Mucosa of rectum (tissue), 2 donors: ENCODE results near the gene ST3GAL3.
A peak's percentile ranks its signal among the peaks of the same experiment; 100 is the strongest.
"Not testable (repeated sequence)": the region's sequence is repeated elsewhere in the genome, so short reads cannot be mapped to it uniquely, and the experiment has no call there.

Experiments used
- H3K27ac ChIP-seq, 2 donors: one replicate each; pipeline ENCODE4 v1.7.0; 2013; ENCODE audit warnings: inconsistent platforms in 2 of 2, low read depth in 2 of 2, low read length in 2 of 2
- H3K27me3 ChIP-seq, 2 donors: one replicate each; pipeline ENCODE4 v1.7.0; 2013; ENCODE audit warnings: low read length in 2 of 2; ENCODE audit not compliant: control insufficient read depth in 2 of 2, insufficient read depth in 2 of 2
- H3K36me3 ChIP-seq, 2 donors: one replicate each; pipeline ENCODE4 v1.7.0; 2013; ENCODE audit warnings: low read length in 2 of 2; ENCODE audit not compliant: control insufficient read depth in 2 of 2, insufficient read depth in 2 of 2
- H3K4me1 ChIP-seq, 2 donors: one replicate each; pipeline ENCODE4 v1.7.0; 2013; ENCODE audit warnings: low read length in 2 of 2, mild to moderate bottlenecking in 1 of 2; ENCODE audit not compliant: control insufficient read depth in 2 of 2, insufficient read depth in 2 of 2
- H3K4me3 ChIP-seq, 2 donors: one replicate each; pipeline ENCODE4 v1.7.0; 2013; ENCODE audit warnings: low read length in 2 of 2
- H3K9ac ChIP-seq, 2 donors: one replicate each; pipeline ENCODE4 v1.7.0; 2013; ENCODE audit warnings: low read length in 2 of 2, low read depth in 1 of 2, mild to moderate bottlenecking in 1 of 2
- H3K9me3 ChIP-seq, 2 donors: one replicate each; pipeline ENCODE4 v1.7.0; 2013; ENCODE audit warnings: low read length in 2 of 2; ENCODE audit not compliant: control insufficient read depth in 2 of 2
- donor health status: healthy.
- donor health status: Normal muscosa, but diverticular disease.

ST3GAL3 gene

DNA sequence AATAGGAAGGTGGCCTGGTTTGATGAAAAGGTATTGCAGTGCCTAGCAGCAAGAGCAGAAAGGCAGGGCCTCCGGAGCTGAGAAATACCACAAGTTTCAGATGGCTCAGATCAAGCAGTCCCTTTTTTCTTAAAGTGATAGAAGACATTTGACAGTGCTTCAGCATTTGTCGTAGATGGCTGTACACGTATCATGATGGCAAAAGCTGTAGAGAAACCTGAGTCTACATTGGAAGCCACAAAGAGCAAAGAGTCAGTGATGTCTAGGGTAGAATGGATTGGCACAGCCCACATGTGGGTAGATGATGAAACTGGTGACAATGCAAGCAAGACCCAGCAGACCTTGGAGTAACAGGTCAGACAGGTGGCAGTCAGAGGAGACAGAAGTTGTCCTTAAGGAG lies 124.9 kb downstream of the ST3GAL3 start:
- no peak overlapping the region for H3K27ac ChIP-seq

DNA sequence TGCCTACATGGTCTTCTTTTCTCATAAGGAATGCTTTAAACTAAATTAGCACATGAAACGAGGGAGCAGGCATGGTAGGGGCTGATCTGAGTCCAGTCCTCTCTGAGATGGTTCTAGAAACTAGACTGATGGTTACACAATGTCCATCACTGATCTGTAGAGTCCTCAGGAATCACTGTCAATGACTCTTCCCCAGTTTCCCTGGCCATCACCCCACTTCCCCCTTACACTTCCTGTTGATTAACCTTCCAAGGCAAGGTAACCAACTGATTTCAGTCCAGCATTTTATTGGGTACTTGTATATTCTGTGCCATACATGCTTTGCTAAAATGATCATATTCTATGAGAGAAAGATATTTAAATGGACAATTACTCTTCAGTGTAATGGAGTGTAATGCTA lies 125.7 kb downstream of the ST3GAL3 start:
- Histone ChIP-seq H3K27me3 (no peaks in the 10 kb centered on the region), H3K9ac (no peak overlapping the region), H3K4me1 (peaks cover 15 to 20% of the 10 kb centered on the region in 2 donors), H3K4me3 (no peak overlapping the region), H3K9me3 (no peaks in the 10 kb centered on the region), H3K36me3 (no peaks in the 10 kb centered on the region), H3K27ac (no peak overlapping the region)

More for the DNA sequence above, 124.9 kb downstream of the ST3GAL3 start:
- Histone ChIP-seq H3K36me3 (no peaks in the 10 kb centered on the region), H3K27me3 (no peaks in the 10 kb centered on the region), H3K9ac (no peak overlapping the region), H3K9me3 (no peaks in the 10 kb centered on the region), H3K4me3 (no peak overlapping the region), H3K4me1 (peaks cover 15 to 20% of the 10 kb centered on the region in 2 donors)

GRCh38 chr1:43833902-43834279 lies 126.6 kb downstream of the ST3GAL3 start:
- not testable (repeated sequence) for H3K27me3 ChIP-seq, H3K4me3 ChIP-seq, H3K9me3 ChIP-seq, H3K36me3 ChIP-seq, H3K9ac ChIP-seq
- Histone ChIP-seq H3K27ac (peak overlapping the region in 1 of 2 donors; percentile 72), H3K4me1 (peaks cover 15 to 20% of the 10 kb centered on the region in 2 donors)

GRCh38 chr1:43834280-43835081 lies 127.1 kb downstream of the ST3GAL3 start:
- Histone ChIP-seq H3K27me3 (no peaks in the 10 kb centered on the region), H3K36me3 (no peaks in the 10 kb centered on the region), H3K27ac (peak overlapping the region; percentile 58 to 72), H3K4me3 (no peak overlapping the region), H3K9ac (no peak overlapping the region), H3K9me3 (no peaks in the 10 kb centered on the region), H3K4me1 (peaks cover 15 to 20% of the 10 kb centered on the region in 2 donors)

GRCh38 chr1:43835082-43836021 lies 128.0 kb downstream of the ST3GAL3 start:
- Histone ChIP-seq H3K9ac (no peak overlapping the region), H3K36me3 (no peaks in the 10 kb centered on the region), H3K27me3 (no peaks in the 10 kb centered on the region), H3K4me1 (peaks cover 15 to 20% of the 10 kb centered on the region in 2 donors), H3K9me3 (no peaks in the 10 kb centered on the region), H3K4me3 (no peak overlapping the region), H3K27ac (peak overlapping the region; percentile 64 to 72)

- H3K9me3 ChIP-seq, result no peaks in the 10 kb centered on the region
- no peaks in the 10 kb centered on the region for H3K27me3 ChIP-seq
- H3K36me3 ChIP-seq, result no peaks in the 10 kb centered on the region
- peak overlapping the region in 1 of 2 donors; percentile 36 for H3K27ac ChIP-seq
- H3K4me3 ChIP-seq, result no peak overlapping the region
- peak overlapping the region in 1 of 2 donors; percentile 28 for H3K9ac ChIP-seq
- peaks cover 15 to 18% of the 10 kb centered on the region in 2 donors for H3K4me1 ChIP-seq
These were observed 129.1 kb downstream of the ST3GAL3 start for GRCh38 chr1:43836267-43836951.

- Histone ChIP-seq H3K4me1 (peaks cover 15 to 20% of the 10 kb centered on the region in 2 donors), H3K27me3 (no peaks in the 10 kb centered on the region), H3K27ac (no peak overlapping the region), H3K4me3 (no peak overlapping the region), H3K36me3 (no peaks in the 10 kb centered on the region), H3K9me3 (no peaks in the 10 kb centered on the region), H3K9ac (no peak overlapping the region)
These were observed 131.7 kb downstream of the ST3GAL3 start for GRCh38 chr1:43839056-43839455.

DNA sequence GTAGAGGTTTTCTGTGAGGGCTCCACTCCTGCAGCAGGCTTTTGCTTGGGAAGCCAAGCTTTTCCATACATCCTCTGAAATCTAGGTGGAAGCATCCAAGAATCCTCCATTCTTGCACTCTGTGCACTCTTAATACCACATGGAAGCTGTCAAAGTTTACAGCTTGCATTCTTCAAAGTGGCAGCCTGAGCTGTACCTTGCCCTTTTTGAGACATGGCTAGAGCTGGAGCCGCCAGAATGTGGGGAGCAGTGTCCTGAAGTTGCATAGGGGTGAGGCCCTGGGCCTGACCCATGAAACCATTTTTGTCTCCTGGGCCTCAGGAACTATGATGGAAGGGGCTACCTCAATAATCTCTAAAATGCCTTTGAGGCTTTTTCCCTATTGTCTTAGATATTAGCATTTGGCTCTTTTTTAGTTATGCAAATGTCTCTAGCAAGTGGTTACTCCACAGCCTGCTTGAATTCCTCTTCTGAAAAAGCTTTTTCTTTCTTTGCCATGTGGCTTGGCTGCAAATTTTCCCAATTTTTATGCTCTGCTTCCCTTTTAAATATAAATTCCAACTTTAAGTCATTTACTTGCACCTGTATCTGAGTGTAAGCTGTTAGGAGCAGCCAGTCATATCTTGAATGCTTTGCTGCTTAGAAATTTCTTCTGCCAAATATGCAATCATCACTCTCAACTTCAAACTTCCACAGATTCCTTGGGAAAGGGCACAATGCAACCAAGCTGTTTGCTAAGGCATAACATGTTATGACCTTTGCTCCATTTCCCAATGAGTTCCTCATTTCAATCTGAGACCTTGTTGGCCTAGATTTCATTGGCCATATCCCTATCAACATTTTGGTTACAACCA lies 134.2 kb downstream of the ST3GAL3 start:
- Histone ChIP-seq H3K9ac (no peak overlapping the region), H3K4me3 (no peak overlapping the region), H3K36me3 (no peaks in the 10 kb centered on the region), H3K9me3 (no peaks in the 10 kb centered on the region), H3K4me1 (peaks cover 3 to 8% of the 10 kb centered on the region in 2 donors), H3K27ac (no peak overlapping the region), H3K27me3 (no peaks in the 10 kb centered on the region)

- Histone ChIP-seq H3K27me3 (no peaks in the 10 kb centered on the region), H3K36me3 (no peaks in the 10 kb centered on the region), H3K4me1 (peaks cover 0 to 4% of the 10 kb centered on the region in 2 donors), H3K9ac (no peak overlapping the region), H3K4me3 (no peak overlapping the region), H3K9me3 (no peaks in the 10 kb centered on the region), H3K27ac (no peak overlapping the region)
These were observed 134.8 kb downstream of the ST3GAL3 start for GRCh38 chr1:43842175-43842498.
